Renal cortical epithelial cell (primary cell): ENCODE measurements around the gene TLL2. TPM values are rescaled to one million over a fixed set of nuclear protein-coding genes. Genes with fewer than 3 reads are reported as not detected.

ENCODE experiments used
- DNase-seq: peaks from one replicate; pipeline ENCODE4 v3.0.0-alpha.2; 2011; ENCODE audit warnings: low read depth
- total RNA-seq: library from RNA; depleted of rRNA; stranded (reverse); fragments of >200 nt; gene quantifications from 2 replicates; pipeline ENCODE4 v1.2.3, GENCODE V29; 2014

TLL2 gene
- total RNA-seq, 1 donor from 2014 or later, result 21.4 TPM

- no peak for DNase-seq
Observed at GRCh38 chr10:96463562-96463961, 50.2 kb downstream of the TLL2 start.

DNA sequence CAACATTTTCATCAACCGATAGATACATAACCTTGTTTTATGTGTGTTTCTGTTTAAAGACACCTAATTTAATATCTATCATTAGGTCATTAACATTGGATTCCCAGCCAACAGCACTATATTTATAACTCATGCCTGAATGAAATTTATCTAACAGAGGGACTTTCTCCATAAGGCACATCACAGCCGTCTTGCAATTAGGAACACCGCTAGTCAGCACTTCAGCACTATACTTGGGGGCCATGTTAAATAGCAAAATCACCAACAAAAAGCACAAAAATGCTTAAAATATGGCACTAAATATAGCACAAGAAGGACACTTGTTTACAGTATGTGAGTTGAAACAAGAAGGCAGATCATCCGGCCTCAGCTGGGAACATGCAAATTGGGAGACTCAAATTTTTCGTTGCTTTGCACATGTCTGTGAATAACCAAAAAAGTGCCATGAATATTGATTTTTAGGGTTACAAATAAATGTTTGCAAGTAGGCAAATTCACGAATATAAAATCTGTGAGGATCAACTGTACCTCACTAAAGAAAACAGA lies 51.0 kb downstream of the TLL2 start:
- DNase-seq, result no peak

GRCh38 chr10:96460316-96460715 lies 53.4 kb downstream of the TLL2 start:
- DNase-seq, result no peak

- DNase-seq, result no peak
Observed at GRCh38 chr10:96457341-96457740, 56.4 kb downstream of the TLL2 start.

- no peak for DNase-seq
Observed at GRCh38 chr10:96456296-96456840, 57.4 kb downstream of the TLL2 start.

GRCh38 chr10:96453856-96454583 lies 59.7 kb downstream of the TLL2 start:
- no peak for DNase-seq

DNA sequence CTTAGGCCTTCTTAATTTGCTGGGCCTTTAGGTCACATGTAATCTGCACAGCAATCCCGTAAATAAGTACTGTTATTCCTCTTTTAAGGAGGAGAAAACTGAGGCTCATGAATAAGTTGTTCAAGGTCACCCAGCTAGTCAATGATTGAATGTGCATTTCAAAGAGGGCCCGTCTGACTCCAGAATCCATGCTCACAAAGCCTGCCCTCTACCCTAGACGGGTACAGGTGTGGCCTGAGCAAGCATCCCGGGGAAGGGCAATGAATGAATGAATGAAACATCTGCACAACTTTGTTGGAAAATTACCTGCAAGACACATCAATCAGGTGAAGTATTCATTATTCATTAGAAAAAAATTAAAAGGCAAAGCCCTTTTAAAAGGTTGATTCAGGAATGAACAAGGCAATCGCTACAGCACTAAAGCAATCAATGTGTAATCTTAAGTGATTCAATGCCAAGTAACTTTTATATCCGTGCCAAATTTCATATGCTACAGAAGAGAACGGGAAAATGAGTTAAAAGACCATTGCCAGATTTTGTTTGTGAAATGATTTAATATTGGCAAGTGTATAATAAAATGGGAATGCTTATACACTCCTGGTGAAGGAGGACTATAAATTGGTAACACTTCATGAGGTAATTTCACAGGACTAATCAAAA lies 61.1 kb downstream of the TLL2 start:
- DNase-seq, result no peak

DNA sequence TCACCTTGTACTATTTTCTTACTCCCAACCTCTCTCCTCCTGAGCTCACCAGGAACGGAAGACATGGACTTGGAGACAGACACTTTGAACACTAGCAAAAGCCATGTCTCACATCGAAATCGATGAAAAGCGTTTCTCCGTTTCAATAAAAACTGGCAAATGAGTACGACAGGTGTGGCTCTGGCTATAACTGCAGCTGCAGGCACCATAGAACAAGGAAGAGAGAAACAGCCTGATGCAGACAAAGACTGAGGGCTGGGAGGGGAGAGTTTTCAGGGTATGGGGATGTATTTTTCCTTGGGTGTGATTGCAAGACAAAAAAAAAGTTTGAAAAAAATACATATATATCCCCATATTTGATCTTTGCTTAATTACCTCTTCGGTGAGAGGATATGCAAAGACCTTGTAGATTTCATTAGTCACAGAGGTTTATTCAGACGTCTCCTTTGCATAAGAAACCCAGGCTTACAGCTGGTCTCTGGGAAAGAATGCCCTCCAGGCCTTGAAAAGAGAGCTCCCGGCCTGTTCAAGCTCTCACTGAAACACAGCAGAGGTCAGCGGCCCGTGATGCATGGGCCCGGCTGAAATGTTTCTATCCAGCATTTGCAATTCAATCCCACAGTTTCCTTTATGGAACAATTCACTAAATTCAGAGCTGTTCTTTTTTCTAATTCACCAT lies 63.1 kb downstream of the TLL2 start:
- DNase-seq, result peak; percentile 2

DNA sequence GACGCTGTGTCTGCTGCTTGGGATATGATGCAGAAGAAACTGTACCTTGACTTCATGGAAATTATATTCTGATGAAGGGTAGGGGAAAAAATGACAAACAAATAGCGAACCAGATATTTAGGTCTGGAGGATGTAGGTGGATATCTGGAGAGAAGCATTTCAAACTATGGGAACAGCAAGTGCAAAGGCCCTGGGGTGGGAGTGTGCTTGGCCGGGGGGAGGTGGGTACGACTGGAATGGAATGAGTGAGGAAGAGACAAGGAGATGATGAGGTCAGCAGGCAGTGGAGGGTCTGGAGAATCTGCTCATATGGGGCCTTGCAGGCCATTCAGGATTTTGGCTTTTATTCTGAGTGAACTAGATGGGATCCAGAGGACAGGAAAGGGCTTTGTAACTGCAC lies 65.2 kb downstream of the TLL2 start:
- DNase-seq, result no peak

DNA sequence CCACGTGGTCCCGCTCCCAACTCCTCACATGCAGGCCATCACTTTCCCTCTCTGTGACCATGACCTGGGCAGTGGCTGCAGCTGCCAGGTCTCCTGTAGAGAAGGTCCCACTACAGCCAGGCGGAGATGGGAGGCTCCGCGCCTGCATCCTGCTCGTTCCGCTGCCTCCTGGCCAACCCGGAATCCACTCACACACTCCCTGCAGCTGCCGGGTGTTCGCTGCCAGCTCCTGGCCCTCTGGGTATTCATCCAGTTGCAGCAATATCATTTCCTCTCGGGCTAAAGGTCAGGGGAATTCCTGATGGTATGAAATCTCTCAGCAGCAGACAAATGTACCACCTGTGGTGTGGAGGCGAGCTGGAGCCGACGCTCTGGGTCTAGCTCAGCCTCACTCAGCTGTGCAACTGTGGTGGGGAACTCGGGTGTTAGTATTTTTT lies 65.7 kb downstream of the TLL2 start:
- no peak for DNase-seq

GRCh38 chr10:96446966-96447596 lies 66.6 kb downstream of the TLL2 start:
- no peak for DNase-seq

- DNase-seq, result no peak
Observed at GRCh38 chr10:96441987-96442643, 71.6 kb downstream of the TLL2 start.

- no peak for DNase-seq
Observed at GRCh38 chr10:96441322-96441885, 72.3 kb downstream of the TLL2 start.

- DNase-seq, result no peak
Observed at GRCh38 chr10:96440361-96441292, 73.1 kb downstream of the TLL2 start.

- DNase-seq, result no peak
Observed at GRCh38 chr10:96439725-96440124, 74.0 kb downstream of the TLL2 start.

- no peak for DNase-seq
Observed at GRCh38 chr10:96436035-96436434, 77.7 kb downstream of the TLL2 start.

GRCh38 chr10:96431211-96431970 lies 82.3 kb downstream of the TLL2 start:
- DNase-seq, result no peak

DNA sequence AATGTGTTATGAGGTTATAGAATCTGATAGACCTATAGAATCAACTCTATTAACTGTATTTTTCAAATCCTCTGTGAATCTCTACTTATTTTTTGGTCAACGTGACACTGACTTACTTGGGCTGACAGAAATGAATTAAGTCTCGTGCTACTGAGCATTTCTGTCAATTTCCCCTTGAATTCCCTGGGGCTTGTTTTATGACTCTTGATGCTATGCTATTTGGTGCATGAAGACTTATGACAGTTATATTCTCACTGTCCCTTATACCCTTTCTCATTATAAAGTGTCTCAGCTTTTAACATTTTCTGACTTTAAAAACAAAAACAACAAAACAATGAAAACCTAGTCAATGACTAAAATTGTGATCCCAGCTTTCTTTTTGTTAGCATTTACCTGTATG lies 86.4 kb downstream of the TLL2 start:
- DNase-seq, result no peak

GRCh38 chr10:96422525-96422924 lies 91.2 kb downstream of the TLL2 start:
- no peak for DNase-seq
